Activated T-cell treated with anti-CD3 and anti-CD28 coated beads, Interleukin-2, amount 50 U/mL, for 72 hours (primary cell): ENCODE results near the gene INSR. TPM values are rescaled to one million over a fixed set of nuclear protein-coding genes. Genes with fewer than 3 reads are reported as not detected.

Source experiments
- ATAC-seq, 2 donors: fragments of 150-1000 bp; cut with Tn5 transposase; replicated peaks in 1 of 2; 2 replicates each; pipeline ENCODE4 v1.10.0; 2021; ENCODE audit warnings: moderate library complexity in 2 of 2, mild to moderate bottlenecking in 1 of 2
- DNase-seq, 2 donors: peaks; one replicate each; pipeline ENCODE4 v3.0.0; 2021 to 2022; ENCODE audit warnings: mixed read lengths in 1 of 2
- H3K27ac Mint-ChIP-seq: one replicate; pipeline ENCODE4 v1.8.0; 2022; ENCODE audit warnings: mild to moderate bottlenecking, moderate library complexity, mixed read lengths
- H3K27me3 Mint-ChIP-seq: one replicate; pipeline ENCODE4 v1.8.0; 2022; ENCODE audit warnings: low read depth, mixed read lengths
- H3K36me3 Mint-ChIP-seq, 2 donors: one replicate each; pipeline ENCODE4 v1.8.0; 2022; ENCODE audit warnings: mixed read lengths in 2 of 2, mild to moderate bottlenecking in 1 of 2; ENCODE audit not compliant: insufficient read depth in 2 of 2
- H3K4me1 Mint-ChIP-seq: one replicate; pipeline ENCODE4 v1.8.0; 2022; ENCODE audit warnings: low read depth, mixed read lengths
- H3K4me3 Mint-ChIP-seq, 2 donors: one replicate each; pipeline ENCODE4 v1.8.0; 2022; ENCODE audit warnings: mild to moderate bottlenecking in 2 of 2, mixed read lengths in 2 of 2, moderate library complexity in 2 of 2
- H3K9me3 Mint-ChIP-seq, 2 donors: one replicate each; pipeline ENCODE4 v1.8.0; 2022; ENCODE audit warnings: mixed read lengths in 2 of 2
- total RNA-seq, 2 donors: library from RNA; stranded (reverse); gene quantifications; one replicate each; pipeline ENCODE4 v1.2.3, GENCODE V29; 2022

INSR gene
- total RNA-seq, 2 donors from 2014 or later = 8.7 TPM

DNA sequence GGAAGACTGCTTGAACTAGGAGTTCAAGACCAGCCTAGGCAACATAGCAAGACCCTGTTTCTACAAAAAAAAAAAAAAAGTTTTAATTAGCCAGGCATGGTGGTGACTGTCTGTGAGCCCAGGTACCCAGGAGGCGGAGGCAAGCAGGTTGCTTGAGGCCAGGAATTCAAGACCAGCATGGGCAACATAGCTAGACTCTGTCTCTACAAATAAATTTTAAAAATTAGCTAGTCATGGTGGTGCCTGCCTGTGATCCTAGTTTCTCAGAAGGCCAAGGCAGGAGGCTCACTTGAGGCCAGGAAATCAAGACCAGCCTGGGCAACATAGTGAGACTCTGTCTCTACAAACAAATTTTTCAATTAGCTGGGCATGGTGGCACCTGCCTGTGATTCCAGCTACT lies 6.1 kb downstream of the INSR start:
- no peak overlapping the region for H3K27ac Mint-ChIP-seq
- ATAC-seq (no peak), DNase-seq (no peak)
- H3K4me3 Mint-ChIP-seq = no peak overlapping the region
- H3K36me3 Mint-ChIP-seq = no peaks in the 10 kb centered on the region
- H3K27me3 Mint-ChIP-seq = peaks cover 13% of the 10 kb centered on the region
- no peaks in the 10 kb centered on the region for H3K4me1 Mint-ChIP-seq
- H3K9me3 Mint-ChIP-seq = no peaks in the 10 kb centered on the region

DNA sequence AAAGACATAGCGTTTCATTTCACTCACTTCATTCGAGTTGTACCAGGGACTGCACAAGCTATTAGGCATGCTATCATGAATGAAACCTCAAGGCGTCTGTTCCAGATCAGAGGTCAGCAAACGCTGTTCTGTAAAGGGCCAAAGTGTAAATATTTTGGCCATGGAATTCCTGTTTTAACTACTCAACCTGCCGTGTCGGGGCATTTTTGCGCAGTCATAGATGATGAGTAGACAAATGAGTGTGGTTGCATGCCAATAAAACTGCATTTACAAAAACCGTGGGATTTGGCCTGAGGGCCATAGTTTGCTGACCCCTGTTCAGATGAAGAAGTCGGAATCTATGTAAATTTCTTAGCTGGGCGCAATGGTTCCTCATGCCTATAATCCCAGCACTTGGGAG lies 6.5 kb downstream of the INSR start:
- peaks cover 9% of the 10 kb centered on the region for H3K27me3 Mint-ChIP-seq
- no peaks in the 10 kb centered on the region for H3K36me3 Mint-ChIP-seq
- no peak overlapping the region for H3K4me3 Mint-ChIP-seq
- H3K27ac Mint-ChIP-seq = no peak overlapping the region
- H3K4me1 Mint-ChIP-seq = no peaks in the 10 kb centered on the region
- ATAC-seq = no peak
- no peaks in the 10 kb centered on the region for H3K9me3 Mint-ChIP-seq
- DNase-seq = no peak

DNA sequence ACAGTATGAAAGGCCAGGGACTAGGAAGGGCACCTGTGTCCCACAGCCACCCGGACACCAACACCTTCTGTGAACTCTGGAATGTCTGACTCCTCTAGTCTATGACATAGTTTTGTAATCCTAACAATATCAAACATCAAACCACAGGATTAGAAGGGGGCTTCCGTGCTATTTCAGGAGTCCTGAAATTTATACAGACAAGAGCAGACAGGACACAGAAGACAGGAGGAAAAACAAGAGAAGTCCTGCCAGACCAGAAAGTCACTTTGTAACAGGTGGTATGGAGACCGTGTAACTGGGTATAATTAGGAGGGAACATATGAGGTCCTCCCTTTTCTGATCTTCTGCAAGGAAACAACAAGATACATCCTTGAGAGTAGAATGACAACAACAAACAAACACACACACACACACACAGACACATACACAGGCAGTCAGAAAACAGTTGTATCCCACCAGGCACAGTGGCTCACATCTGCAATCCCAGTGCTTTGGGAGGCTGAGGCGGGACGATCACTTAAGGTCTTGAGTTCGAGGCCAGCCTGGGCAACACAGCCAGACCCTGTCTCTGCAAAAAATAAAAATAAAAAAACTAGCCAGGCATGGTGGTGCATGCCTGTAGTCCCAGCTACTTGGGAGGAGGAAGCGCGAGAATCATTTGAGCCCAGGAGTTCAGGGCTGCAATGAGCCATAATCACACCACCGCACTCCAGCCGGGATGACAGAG lies 13.1 kb downstream of the INSR start:
- Mint-ChIP-seq H3K27me3 (no peaks in the 10 kb centered on the region), H3K36me3 (no peaks in the 10 kb centered on the region), H3K9me3 (no peaks in the 10 kb centered on the region), H3K27ac (no peak overlapping the region), H3K4me3 (no peak overlapping the region), H3K4me1 (no peaks in the 10 kb centered on the region)
- DNase-seq = no peak
- no peak for ATAC-seq

DNA sequence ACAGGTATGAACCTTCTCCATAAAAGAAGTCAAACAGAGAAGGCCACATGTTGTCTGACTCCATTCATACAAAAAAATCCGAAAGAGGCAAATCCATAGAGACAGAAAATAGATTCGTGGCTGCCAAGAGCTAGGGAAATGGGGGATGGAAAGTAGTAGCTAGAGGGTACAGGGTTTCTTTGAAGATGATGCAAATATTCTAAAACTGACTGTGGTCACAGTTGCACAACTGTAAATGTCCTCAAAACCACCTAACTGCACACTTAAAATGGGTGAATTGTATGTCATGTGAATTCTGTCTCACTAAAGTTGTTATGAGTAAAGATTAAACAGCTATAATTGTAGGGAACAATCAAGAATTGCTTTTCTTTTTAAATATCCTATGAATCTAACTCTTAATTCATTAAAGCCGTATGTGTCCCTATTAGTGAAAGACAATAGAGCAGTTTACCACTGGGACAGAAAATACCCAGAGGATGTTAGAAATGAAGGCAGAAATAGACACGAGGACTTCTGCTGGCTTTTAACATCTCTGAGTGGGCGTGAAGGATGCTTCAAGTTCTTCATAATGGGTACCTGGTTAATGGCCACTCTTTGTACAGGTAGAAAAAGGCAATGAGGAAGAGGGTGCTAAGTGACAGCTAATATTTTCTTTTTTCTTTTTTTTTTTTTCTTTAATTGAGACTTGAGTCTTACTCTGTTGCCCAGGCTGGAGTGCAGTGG lies 21.2 kb downstream of the INSR start:
- no peaks in the 10 kb centered on the region for H3K27me3 Mint-ChIP-seq
- H3K27ac Mint-ChIP-seq = no peak overlapping the region
- no peak overlapping the region for H3K4me3 Mint-ChIP-seq
- no peaks in the 10 kb centered on the region for H3K9me3 Mint-ChIP-seq
- DNase-seq = no peak
- H3K36me3 Mint-ChIP-seq = no peaks in the 10 kb centered on the region
- ATAC-seq = peak in 1 of 2 donors; percentile 32
- peaks cover 9% of the 10 kb centered on the region for H3K4me1 Mint-ChIP-seq

DNA sequence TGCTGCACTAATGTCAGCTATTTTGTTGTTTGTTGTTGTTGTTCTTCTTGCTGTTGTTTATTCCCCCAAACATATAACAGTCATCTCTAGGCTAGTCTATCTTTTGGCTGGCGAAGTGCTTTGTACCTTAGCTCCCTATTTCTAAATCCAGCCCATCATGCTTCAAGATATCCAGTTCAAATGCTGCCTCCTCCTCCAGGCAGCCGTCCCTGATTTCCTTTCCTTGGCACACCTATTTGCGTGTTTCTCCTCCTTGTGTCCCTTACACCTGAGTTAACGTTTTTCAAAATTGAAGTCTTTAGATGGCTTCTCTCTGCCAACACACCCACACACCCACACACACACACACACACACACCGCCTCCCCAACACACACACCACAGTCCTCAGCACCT lies 25.5 kb downstream of the INSR start:
- Mint-ChIP-seq H3K4me1 (peaks cover 9% of the 10 kb centered on the region), H3K9me3 (no peaks in the 10 kb centered on the region), H3K27ac (no peak overlapping the region), H3K27me3 (no peaks in the 10 kb centered on the region), H3K36me3 (no peaks in the 10 kb centered on the region), H3K4me3 (no peak overlapping the region)
- DNase-seq (no peak), ATAC-seq (no peak)

DNA sequence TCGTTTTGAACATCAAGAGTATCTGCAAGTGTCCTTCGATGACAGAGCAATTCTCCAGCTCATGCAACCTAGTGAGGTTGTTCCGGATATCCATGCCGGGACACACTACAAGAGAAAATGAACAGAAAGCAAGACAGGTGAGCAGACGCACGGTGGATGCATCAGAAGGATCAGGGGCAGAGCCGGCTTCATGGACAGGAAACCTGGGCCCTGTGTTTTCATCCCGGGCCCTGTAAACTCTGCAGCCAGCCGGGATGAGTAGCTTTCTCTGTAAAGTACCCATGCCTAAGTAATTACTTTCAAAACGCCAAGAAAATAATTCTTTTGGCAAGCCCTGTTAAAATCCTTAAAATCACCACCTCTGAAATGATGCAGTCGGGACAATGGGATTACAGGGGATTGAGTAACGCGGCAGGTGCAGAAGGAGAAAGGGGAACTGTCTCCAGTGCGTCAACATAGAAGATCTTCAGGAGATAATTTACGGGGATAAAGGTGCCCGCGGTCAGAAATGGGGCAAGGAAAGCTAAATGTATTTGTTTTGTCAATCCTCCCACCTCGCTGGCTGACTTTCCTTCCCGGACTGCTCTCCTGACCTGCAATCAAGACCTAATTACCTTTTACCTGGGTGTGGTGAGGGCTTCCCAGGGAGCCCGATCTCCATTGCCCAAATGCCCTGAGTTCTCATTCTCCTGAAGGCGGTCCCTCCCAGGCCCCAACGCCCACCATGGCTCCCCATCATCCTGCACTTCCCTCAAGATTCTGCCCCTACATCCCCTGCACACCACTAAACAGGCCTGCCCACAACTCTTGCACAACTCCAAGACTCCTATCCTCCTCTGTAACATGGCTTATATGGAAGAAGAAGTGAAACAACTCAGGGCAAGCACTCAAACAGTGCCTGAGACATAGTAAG lies 26.2 kb downstream of the INSR start:
- Mint-ChIP-seq H3K36me3 (no peaks in the 10 kb centered on the region), H3K4me1 (peaks cover 6% of the 10 kb centered on the region), H3K27ac (no peak overlapping the region), H3K4me3 (no peak overlapping the region), H3K27me3 (no peaks in the 10 kb centered on the region), H3K9me3 (no peaks in the 10 kb centered on the region)
- DNase-seq (no peak), ATAC-seq (no peak)

DNA sequence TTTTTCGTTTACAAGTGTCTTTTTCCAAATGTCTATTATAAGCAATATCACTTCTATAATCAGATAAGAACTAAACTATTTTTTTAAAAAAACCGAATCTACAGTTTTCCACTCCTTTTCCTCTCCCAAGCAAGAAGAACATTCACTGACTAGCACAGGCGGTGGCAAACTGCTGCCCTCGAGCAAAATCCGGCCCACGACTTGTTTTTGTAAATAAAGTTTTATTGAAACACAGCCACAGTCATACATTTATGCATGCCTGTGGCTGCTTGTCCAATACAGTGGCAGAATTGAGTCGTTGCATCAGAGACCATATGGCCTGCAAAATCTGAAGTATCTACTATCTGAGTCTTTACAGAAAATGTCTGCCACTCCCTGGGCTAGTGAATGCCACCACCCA lies 27.4 kb downstream of the INSR start:
- ATAC-seq (no peak), DNase-seq (no peak)
- Mint-ChIP-seq H3K27ac (no peak overlapping the region), H3K27me3 (no peaks in the 10 kb centered on the region), H3K9me3 (no peaks in the 10 kb centered on the region), H3K4me1 (no peaks in the 10 kb centered on the region), H3K36me3 (no peaks in the 10 kb centered on the region), H3K4me3 (no peak overlapping the region)

DNA sequence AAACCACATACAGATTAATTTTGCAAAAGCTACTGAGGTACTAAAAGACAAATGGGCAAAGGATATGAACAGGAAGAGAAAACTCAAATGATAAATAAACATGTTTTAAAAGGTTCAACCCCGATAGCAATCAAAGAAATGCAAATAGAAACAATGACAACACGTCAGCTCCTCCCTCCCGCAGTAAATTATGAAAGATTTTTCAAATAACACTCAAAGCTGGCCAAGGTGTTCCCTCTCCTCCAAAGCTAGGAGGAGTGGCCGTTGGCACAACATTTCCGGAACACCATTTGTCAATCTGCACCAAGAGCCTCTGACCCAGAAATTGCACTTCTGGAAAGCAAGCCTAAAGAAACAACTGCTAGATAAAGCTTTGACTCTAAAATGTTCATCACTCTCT lies 28.3 kb downstream of the INSR start:
- Mint-ChIP-seq H3K4me3 (no peak overlapping the region), H3K4me1 (no peaks in the 10 kb centered on the region), H3K9me3 (no peaks in the 10 kb centered on the region), H3K27ac (no peak overlapping the region), H3K36me3 (no peaks in the 10 kb centered on the region), H3K27me3 (no peaks in the 10 kb centered on the region)
- DNase-seq (no peak), ATAC-seq (no peak)

DNA sequence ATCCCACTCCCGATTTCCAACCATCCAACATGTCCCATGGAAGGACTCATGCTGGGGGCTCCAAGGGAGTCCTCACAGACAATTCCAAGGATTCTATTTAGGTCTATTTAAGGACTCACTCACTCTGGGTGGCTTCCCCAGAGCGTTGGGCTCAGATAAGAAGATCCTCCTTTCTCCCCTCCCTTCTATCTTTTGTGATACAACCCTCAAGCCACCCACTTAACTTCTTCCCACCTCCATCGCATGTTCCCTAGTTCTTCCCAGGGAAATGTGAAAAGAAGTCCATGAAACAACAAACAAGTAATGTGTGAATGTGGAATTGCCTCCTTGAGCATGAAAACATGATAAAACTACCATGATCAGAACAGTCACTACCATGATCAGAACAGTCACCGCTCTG lies 29.4 kb downstream of the INSR start:
- Mint-ChIP-seq H3K36me3 (no peaks in the 10 kb centered on the region), H3K27me3 (no peaks in the 10 kb centered on the region), H3K9me3 (no peaks in the 10 kb centered on the region), H3K27ac (no peak overlapping the region), H3K4me3 (no peak overlapping the region), H3K4me1 (no peaks in the 10 kb centered on the region)
- DNase-seq (no peak), ATAC-seq (no peak)

DNA sequence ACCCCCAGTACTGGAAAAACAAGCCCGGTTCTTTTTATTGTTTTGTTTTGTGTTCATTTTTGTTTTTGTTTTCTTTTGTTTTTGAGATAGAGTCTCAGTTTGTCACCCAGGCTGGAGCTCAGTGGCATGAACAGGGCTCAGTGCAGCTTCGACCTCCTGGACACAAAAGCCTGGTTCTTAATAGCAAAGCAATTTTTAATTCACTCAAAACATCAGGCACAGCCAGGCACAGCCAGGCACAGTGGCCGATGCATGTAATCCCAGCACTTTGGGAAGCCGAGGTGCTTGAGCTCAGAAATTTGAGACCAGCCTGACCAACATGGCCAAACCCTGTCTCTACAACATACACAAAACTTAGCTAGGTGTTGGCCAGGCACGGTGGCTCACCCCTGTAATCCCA lies 30.7 kb downstream of the INSR start:
- no peaks in the 10 kb centered on the region for H3K4me1 Mint-ChIP-seq
- no peaks in the 10 kb centered on the region for H3K9me3 Mint-ChIP-seq
- H3K27ac Mint-ChIP-seq = no peak overlapping the region
- ATAC-seq (no peak), DNase-seq (no peak)
- H3K27me3 Mint-ChIP-seq = no peaks in the 10 kb centered on the region
- no peak overlapping the region for H3K4me3 Mint-ChIP-seq
- H3K36me3 Mint-ChIP-seq = no peaks in the 10 kb centered on the region

DNA sequence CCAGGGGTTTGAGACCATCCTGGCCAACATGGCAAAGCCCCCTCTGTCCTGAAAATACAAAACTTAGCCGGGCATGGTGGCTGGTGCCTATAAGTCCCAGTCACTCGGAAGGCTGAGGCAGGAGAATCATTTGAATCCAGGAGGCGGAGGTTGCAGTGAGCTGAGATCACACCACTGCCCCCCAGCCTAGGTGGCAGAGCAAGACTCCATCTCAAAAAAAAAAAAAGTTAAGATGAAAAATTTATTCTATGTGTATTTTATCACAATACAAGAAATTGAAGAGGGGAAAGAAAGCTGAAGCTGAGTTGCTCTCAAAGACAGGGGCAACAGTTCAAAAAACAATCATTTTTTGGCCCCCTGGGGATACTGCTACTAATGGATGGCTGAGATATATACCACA lies 31.1 kb downstream of the INSR start:
- DNase-seq (no peak), ATAC-seq (no peak)
- no peak overlapping the region for H3K27ac Mint-ChIP-seq
- H3K4me3 Mint-ChIP-seq = no peak overlapping the region
- H3K4me1 Mint-ChIP-seq = no peaks in the 10 kb centered on the region
- no peaks in the 10 kb centered on the region for H3K27me3 Mint-ChIP-seq
- H3K9me3 Mint-ChIP-seq = no peaks in the 10 kb centered on the region
- no peaks in the 10 kb centered on the region for H3K36me3 Mint-ChIP-seq

DNA sequence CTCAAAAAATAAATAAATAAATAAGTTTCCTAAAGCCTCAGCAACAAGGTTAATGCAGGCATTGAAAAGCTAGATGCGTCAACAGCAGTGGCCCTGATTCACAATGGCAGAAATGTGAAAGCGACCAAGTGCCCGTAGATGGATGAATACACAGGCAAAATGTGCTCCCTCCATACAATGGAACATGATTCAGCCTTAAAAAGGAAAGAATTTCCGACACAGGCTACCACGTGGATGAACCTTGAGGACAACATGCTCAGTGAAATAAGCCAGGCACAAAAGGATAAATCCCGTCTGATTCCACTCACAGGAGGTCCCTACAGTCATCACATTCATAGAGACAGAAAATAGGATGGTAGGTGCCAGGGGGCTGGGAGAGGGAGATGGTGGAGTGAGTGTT lies 31.7 kb downstream of the INSR start:
- no peaks in the 10 kb centered on the region for H3K36me3 Mint-ChIP-seq
- DNase-seq = no peak
- no peaks in the 10 kb centered on the region for H3K9me3 Mint-ChIP-seq
- no peaks in the 10 kb centered on the region for H3K27me3 Mint-ChIP-seq
- H3K4me1 Mint-ChIP-seq = no peaks in the 10 kb centered on the region
- no peak for ATAC-seq
- H3K4me3 Mint-ChIP-seq = no peak overlapping the region
- no peak overlapping the region for H3K27ac Mint-ChIP-seq

DNA sequence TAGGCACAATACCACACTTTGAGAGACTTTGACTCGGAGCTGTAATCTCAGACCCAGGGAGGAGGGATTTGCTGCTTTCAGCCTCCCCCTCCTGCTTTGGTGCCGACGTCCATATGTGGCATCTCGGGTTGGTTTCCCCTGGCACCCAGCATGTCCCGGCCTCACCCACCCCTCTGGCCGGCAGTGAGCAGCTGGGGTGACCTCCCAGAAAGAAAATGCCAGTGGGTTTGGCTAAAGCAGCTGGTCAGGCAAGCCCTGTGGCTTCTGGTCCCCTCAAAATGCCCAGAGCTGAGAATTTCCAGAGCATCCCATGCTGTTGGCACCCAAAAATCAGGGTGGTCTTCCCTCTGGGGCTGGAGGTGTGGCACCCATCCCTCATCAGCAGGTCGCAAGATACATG lies 34.1 kb downstream of the INSR start:
- Mint-ChIP-seq H3K9me3 (no peaks in the 10 kb centered on the region), H3K27me3 (no peaks in the 10 kb centered on the region), H3K4me3 (no peak overlapping the region), H3K4me1 (no peaks in the 10 kb centered on the region), H3K36me3 (no peaks in the 10 kb centered on the region), H3K27ac (no peak overlapping the region)
- ATAC-seq (no peak), DNase-seq (no peak)
